GM21723 (cell line): ENCODE data around the gene TOGARAM2.

Experiments used
- ATAC-seq: cut with Tn5 transposase; IDR thresholded peaks from one replicate; pipeline ENCODE4 v1.9.1; 2021; ENCODE audit warnings: mild to moderate bottlenecking, moderate library complexity; ENCODE audit not compliant: unreplicated experiment

TOGARAM2 gene

DNA sequence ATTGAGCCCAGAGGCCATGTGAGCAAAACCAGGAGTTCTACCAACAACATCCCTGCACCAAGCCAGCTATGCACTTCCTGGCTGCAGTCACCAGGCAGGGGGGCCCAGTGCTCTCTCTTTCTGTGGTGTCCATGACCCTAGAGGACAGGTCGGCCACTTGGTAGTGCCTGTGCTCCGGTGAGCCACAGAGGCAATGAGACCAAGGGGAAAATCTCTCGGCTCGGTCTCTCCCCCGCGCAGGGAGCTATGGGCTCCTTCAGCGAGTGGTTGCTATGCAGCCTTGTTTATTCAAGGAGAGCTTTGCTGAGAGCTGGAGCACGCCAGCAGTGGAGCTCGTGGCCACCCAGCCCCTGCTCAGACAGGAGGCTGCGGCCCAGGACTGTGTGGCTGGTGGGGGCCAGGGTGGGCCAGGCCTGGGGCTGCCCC lies at the start of gene TOGARAM2:
Gene TOGARAM2 (plus strand): TSS at position 283 of the 426 bp plus-strand sequence. CDS start 13,537 bp downstream, outside the sequence.
- no peak for ATAC-seq

DNA sequence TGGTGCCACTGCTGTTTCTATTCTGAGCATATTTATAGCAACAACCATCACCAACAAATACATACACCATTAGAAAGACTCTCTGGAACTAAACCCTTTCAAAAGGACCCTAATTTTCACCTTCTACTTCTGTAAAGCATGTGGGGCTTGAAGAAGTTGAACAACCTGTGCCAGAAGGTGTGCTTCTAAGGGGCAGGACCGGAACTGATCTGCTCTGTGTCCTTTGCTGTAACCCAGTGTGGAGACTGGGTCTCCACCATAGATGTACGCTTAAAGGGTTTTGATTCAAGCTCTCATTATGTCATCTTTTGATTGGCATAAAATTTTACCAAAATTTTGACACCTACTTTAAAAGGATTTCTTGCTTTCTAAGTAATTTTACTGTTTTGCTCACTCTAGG lies 46.3 kb upstream of the TOGARAM2 start:
- ATAC-seq = no peak

DNA sequence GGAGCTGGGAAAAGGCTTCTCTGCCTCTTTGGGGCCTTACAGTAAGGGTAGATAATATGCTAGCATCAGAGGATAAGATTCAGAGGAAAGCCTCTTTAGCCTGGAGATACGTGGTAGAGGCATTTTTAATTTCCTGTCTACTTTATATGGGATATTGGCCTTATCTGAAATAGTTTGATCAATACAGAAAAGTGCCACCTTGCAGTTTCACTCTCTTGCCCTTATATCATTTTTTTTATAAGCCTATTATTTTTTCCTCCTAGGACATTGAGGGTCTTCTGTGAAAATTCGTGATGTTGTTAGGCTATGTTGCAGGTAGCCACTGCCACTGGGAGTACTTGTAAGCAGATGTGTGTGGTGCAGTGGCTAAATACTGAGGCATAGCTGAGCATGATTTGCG lies 40.1 kb upstream of the TOGARAM2 start:
- no peak for ATAC-seq

DNA sequence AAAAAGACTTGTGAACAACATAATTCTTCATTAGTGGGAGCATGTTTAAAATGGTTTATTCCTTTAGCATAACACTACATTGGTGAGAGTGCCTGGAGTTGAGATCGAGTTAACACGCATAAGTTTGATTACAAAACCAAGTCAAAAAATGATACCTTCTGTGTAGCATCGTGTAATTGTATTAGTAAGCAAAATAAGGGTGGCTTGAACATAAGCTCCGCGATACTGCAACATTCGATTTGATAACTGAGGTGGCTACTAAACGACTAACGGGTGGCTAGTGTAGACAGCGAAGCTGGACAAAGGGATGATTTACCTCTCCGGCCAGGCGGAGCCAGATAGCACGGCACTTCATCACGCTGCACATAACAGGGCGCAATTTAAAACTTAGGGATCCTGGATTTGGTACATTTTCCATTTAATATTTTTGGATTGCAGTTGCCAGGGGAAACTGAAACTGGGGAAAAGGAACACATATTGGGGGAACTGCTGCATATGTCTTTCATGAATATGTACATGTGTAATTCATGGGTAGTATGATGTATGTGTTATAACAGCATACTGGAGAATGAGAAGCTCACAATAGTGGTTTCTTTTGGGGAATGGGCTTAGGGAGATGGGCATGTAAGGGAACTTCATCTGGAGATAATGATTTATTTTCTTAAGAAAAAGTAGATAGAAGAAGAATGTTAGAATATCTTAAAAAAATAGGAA lies 36.4 kb upstream of the TOGARAM2 start:
- ATAC-seq = no peak

DNA sequence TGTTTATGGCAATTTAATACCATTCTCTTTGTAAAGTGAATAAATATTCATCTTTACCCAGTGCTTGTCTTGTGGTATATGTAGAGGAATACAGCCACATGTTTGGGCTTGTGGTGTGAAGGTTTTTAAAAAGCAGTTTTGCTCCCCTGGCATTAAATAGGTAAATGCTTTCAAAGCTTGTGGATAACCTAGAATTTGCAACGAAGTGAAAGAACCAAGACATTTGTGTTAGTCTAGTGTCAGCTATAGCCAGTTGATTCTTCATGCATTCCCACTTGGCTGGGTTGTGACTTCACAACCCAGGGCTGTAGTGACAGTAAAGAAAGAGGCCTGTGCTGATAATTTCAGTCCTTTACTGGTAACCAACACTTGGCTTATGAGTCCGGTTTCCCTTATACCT lies 32.9 kb upstream of the TOGARAM2 start:
- no peak for ATAC-seq

DNA sequence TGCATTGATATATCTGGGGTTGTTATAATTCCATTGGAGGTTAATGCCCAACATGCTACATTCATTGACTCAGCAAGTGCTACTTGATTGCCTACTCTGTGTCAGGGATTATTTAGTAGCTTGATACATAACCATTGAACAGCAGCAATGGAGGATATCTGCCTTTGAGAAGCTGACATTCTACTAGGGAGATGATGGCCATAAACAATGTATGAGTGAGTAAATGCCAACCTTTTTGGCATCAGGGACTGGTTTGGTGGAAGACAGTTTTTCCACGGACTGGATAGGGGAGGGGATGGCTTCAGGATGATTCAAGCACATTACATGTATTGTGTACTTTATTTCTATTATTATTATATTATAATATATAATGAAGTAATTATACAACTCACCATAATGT lies 31.9 kb upstream of the TOGARAM2 start:
- ATAC-seq = no peak

DNA sequence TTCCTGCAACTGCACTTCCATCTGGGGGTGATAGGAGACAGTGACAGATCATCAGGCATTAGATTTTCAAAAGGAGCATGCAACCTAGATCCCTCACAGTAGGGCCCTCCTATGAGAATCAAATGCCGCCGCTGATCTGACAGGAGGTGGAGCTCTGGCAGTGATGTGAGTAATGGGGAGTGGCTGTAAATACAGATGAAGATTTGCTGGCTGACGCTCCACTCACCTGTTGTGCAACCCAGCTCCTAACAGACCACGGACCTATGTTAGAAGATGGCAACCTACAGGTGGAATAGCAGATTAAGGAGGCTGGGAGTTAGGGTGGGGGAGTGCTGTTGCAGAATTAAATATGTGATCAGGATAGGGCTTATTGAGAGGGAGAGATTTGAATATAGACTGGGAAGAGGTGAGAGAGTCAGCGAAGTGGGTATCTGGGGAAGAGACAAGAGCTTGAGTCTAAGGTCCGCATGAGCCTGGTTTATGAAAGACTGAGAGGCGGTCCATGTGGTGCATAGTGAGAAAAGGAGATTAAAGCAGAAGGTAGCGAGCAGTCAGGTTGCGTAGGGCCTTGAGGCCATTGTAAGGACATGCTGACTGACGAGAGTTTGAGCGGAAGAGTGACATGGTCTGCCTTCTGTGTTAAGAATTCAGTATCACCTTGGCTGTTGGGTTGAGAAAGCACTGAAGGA lies 31.3 kb upstream of the TOGARAM2 start:
- ATAC-seq = no peak

DNA sequence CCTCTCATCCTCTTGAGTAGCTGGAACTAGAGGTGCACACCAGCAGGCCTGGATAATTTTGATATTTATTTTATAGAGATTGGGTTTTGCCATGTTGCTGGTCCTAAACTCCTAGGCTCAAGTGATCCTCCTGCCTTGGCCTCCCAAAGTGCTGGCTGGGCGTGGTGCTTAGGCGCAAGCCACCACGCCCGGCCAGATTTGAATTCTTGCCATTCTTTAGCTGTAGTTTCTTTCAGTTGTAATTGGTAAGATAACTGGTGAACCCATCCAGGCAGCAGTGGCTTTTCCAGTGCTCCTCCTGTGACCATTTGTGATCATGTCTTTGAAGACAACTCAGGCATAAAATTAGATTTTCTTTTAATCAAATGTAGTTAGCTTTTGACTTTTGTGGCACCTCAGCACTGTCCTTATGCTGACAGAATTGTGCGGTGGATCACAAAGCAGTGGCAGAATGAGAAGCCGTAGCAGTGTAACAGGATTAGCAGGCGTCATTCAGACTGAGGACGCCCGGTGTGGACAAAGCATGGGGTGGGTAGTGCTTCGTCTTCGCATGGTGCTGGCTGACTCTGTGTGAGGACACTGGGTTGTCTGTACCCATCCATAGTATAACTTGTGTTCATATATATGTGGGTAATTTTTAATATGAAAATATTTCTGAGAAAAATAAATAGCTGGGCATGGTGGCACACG lies 30.0 kb upstream of the TOGARAM2 start:
- ATAC-seq = no peak

DNA sequence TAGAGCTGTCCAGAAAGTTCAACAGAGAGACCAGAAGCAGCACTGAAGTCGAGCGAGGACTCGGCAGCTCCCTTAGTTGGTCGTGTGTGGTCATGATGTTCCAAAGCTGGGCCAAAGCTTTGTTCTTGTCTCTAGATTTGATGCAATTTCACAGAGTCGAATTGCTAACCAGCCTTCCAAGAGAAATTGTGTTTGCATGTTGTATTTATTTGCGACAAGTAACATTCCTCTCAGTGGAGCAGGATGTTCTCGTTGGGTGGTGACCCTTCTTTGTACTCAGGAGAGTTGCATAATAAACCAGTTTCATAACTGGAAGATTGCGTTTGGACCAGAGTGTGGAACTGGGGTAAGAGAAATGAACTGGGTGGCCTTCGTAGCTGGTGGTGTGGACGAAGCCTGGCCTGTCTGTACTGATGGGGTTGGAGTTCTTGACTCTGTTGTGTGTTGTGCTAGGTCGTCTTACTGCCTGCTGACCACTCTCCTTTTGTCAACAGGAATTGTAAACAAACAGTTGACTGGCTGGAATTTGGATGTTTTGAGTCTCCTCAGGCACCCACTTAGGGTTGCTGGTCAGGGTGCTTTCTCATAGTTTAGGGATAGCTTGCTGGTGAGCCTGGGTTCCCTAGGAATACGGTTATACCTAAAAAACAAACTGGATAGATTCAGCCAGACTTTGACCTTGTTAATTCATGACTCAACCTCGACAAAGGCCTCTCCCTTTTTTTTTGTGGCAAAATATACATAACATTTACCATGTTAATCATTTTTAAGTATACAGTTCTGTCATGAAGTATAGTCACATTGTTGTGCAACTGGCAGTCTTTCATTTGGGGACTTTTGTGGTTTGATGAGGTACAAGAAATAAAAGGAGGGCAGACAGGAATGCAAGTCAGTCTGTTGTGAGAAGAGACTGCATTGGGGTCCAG lies 28.9 kb upstream of the TOGARAM2 start:
- ATAC-seq = no peak

DNA sequence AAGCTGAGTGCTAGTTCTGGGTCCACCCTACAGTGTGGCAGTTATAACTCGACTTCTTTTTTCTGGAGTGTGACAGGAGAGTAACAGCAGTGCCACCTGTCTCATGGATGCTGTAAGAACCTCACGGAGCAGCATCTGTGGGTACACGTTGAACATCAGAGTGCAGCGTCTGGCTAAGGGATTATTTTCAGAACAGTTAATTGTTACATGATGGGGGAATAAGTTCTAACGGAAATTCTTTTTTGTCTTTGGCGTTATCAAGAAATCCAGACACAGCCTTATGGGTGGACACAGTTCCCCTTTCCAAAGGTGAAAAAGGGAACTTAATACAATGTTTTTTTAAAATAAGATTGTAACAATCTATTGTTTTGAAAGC lies 28.3 kb upstream of the TOGARAM2 start:
- no peak for ATAC-seq

DNA sequence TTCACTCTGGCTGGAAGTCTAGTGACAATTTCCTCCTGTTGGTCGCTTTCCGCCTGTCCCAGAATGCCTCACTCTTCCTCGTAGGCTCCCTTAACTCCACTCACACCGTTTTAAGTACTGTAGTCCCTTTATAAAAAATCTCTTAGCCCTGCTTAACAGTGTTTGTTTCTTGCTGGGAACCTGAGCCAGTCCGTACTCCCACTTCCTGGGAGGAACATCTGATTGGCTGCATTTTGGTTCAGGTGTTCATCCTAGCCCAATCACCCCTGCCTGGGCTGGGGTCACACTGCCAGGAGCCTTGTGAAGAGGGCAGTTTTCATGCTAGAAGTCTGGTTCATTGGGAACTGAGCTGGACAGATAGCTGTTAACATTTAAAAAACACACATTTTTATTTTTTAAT lies 25.6 kb upstream of the TOGARAM2 start:
- ATAC-seq = no peak

DNA sequence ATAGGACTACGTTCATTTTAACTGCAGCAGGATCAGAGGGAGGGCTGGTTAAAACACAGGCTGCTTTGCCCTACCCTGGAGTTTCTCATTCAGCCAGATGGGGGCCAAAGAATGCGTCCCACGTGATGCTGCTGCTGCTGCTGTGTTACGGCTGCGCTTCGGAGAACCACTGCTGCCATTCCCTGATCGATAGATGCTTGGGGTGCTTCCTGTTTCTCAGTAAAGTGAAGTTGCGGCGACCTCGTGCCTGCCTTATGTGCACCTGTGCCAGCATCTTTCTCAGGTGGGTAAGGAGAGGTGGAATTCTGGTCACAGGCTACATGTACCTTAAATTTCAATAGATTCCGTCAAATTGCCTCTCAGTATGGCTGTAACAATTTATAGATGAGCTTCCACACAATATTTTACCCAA lies 24.7 kb upstream of the TOGARAM2 start:
- ATAC-seq = no peak

DNA sequence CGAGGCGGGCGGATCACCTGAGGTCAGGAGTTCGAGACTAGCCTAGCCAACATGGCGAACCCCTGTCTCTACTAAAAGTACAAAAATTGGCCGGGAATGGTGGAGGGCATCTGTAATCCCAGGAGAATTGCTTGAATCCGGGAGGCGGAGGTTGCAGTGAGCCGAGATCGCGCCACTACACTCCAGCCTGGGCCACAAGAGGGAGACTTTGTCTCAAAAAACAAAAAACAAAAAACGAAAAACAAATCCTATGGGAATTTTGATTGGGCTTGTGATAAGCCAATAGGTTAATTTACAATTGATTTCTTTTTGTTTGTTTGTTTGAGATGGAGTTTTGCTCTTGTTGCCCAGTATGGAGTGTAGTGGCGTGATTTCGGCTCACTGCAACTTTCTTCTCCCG lies 24.2 kb upstream of the TOGARAM2 start:
- no peak for ATAC-seq

DNA sequence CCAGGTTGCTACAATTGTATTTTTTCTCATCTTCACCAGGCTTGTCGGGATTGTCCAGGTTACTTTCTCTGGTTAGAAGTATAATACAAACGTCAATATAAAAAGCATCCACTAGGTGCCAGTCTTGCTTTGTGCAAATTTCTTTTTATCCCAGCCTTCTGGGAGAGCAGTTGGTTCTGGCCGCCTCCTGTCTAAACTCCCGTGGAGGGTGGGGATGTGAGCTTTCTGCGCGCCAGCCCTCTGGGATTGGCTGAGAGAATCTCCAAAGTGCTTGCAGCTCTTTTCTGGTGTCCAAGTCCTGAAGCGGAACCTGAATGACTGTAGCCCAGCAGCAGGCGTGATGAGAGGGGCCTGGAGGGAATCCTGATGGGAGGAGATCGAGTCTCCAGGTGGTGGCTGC lies 22.4 kb upstream of the TOGARAM2 start:
- no peak for ATAC-seq

DNA sequence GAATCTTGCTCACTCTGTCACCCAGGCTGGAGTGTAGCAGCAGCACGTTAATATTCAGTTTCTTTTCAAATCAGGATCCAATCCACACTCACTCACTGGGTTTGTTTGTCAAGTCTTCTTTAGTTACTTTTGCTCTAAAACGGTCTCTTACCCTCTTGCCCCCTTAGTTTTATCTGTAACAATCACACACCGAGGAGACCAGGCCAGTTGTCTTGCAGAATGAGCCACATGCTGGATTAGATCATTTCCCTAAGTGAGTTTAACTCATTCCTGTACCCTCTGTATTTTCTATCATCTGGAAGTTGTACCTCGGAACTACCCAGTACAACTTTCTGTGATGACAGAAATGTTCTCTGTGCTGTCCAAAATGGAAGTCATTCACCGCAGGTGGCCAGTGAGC lies 20.7 kb upstream of the TOGARAM2 start:
- ATAC-seq = no peak

DNA sequence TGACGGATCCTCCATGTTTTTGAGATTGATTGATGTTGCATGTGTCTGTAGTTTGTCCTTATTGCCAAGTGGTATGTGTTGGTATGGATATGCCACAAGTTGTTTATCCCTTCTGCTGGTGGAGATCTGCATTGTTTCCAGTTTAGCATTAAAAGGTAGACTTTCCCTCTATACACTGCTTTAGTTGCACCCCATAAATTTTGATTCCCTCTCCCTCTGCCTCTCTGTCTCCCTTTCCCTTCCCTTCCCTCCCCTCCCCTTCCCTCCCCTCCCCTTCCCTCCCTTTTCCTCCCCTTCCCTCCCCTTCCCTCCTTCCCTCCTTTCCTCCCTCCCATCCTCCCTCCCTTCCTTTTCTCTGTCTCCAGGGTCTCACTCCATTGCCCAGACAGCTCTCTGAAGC lies 18.6 kb upstream of the TOGARAM2 start:
- ATAC-seq = no peak

DNA sequence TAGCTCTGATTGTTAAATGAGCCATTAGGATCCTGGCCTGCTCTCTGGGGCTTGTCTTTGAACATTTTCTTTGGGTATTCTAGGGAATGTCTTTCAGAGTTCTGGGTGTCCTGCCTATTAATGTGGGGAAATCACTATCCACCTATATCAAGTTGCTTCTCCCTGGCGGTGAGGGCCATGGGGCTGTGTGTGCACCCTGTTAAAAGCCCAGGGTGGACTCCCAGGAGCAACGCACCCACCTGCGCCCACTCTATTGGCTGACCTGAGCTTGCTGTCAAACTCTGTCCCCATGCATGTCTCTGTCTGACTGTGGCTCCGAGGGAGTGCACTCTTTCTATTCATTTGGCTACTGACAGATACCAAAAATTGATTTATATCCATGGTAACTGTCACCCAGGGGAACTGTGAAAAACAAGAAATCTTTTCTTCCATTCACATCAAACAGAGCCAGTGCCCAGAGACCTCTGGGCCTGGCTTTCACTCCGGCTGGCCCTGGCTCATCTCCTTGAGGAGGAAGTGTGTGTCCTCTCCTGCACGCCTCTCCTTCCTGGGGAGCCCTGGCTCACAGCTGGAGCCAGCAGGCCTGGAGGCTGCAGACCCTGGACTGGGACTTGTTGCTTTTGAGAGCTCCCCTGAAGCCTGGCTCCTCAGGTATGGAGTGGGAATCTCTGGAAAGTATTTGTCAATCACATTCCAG lies 10.5 kb upstream of the TOGARAM2 start:
- ATAC-seq = no peak

DNA sequence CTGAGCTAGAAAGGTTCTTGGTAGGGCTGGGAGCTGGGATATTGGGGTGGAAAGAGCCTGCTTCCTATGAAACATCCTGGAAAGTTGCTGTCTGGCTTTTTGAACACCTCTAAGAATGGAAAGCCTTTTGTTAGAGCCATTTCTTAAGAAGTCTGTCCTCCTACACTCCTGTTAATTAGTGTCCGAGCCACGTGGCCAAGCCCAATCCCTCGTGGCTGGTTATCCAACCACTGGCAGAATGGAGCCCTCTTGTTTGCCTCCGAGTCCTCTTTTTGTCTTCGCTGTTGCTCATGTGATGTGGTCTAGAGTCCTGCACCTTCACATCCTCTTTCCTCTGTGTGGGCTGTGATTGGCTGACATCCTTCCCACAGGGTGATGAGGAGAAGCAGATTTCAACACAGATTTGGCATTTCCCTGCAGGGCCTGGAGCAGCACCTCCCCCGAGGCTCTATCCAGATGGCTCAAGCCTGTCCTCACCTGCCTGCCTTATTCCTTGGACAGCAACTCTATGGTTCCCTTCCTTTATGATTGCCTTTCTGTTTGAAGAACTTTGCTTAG lies 8.2 kb upstream of the TOGARAM2 start:
- ATAC-seq = no peak

DNA sequence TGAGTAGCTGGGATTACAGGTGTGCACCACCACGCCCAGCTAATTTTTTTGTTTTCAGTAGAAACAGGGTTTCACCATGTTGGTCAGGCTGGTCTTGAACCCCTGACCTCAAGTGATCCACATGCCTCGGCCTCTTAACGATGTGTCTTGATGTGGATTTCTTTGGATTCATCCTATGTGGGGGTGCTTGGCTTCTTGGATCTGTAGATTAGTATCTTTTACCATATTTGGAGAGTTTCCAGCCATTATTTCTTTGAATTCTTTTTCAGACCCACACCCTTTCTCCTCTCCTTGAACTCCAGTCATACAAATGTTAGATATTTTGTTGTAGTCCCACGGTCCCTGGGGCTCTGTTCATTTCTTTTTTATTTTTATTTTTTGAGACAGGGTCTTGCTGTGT lies 6.8 kb upstream of the TOGARAM2 start:
- no peak for ATAC-seq

DNA sequence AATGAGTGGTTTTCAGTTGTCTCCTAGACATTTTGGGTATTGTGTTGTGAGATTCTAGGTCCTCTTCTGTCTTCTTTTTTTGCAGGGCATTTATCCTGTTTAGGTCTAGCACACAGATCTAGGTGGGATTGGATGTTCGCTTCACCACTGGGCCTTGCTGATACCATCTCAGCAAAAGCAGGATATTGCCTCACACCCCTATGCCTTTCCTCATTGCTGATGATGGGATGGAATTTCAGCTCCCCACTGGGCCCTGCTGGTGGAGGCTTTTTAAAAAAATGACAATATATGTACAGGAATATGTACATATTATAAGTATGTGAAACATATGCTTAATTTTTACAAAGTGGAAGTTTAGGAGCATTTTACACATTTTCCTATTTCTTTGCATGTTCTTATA lies 5.4 kb upstream of the TOGARAM2 start:
- no peak for ATAC-seq
